ENCODE data around the gene PLEKHD1.

DNA sequence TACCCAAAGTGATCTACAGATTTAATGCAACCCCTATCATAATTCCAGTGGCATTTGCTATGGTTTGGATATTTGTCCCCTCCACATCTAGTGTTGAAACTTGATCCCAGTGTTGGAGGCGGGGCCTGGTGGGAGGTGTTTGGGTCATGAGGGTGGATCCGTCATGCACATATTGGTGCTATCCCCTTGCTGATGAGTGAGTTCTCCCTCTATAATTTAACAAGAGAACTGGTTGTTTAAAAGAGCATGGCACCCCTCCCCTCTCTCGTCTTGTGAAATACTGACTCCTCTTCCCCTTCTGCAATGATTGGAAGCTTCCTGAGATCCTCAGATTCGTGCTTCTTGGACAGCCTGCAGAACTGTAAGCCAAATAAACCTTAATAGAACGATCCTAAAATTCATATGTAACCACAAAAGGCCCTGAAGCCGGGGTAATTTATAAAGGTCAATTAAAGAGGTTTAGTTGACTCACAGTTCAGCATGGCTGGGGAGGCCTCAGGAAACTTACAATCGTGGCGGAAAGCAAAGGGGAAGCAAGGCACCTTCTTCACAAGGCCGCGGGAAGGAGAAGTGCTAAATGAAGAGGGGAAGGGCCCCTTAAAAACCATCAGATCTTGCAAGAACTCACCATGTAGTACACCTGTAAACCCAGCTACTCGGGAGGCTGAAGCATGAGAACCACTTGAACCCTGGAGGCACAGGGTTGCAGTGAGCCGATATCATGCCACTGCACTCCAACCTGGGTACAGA is 44.8 kb upstream of the PLEKHD1 start:
- TF ChIP-seq ETV6 (CRISPR knock-in tag; IDR thresholded peaks at IDR 0.05): no peak
- TF ChIP-seq, protein P1, sequence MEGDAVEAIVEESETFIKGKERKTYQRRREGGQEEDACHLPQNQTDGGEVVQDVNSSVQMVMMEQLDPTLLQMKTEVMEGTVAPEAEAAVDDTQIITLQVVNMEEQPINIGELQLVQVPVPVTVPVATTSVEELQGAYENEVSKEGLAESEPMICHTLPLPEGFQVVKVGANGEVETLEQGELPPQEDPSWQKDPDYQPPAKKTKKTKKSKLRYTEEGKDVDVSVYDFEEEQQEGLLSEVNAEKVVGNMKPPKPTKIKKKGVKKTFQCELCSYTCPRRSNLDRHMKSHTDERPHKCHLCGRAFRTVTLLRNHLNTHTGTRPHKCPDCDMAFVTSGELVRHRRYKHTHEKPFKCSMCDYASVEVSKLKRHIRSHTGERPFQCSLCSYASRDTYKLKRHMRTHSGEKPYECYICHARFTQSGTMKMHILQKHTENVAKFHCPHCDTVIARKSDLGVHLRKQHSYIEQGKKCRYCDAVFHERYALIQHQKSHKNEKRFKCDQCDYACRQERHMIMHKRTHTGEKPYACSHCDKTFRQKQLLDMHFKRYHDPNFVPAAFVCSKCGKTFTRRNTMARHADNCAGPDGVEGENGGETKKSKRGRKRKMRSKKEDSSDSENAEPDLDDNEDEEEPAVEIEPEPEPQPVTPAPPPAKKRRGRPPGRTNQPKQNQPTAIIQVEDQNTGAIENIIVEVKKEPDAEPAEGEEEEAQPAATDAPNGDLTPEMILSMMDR (IDR thresholded peaks at IDR 0.05): no peak
- TF ChIP-seq, protein P2, sequence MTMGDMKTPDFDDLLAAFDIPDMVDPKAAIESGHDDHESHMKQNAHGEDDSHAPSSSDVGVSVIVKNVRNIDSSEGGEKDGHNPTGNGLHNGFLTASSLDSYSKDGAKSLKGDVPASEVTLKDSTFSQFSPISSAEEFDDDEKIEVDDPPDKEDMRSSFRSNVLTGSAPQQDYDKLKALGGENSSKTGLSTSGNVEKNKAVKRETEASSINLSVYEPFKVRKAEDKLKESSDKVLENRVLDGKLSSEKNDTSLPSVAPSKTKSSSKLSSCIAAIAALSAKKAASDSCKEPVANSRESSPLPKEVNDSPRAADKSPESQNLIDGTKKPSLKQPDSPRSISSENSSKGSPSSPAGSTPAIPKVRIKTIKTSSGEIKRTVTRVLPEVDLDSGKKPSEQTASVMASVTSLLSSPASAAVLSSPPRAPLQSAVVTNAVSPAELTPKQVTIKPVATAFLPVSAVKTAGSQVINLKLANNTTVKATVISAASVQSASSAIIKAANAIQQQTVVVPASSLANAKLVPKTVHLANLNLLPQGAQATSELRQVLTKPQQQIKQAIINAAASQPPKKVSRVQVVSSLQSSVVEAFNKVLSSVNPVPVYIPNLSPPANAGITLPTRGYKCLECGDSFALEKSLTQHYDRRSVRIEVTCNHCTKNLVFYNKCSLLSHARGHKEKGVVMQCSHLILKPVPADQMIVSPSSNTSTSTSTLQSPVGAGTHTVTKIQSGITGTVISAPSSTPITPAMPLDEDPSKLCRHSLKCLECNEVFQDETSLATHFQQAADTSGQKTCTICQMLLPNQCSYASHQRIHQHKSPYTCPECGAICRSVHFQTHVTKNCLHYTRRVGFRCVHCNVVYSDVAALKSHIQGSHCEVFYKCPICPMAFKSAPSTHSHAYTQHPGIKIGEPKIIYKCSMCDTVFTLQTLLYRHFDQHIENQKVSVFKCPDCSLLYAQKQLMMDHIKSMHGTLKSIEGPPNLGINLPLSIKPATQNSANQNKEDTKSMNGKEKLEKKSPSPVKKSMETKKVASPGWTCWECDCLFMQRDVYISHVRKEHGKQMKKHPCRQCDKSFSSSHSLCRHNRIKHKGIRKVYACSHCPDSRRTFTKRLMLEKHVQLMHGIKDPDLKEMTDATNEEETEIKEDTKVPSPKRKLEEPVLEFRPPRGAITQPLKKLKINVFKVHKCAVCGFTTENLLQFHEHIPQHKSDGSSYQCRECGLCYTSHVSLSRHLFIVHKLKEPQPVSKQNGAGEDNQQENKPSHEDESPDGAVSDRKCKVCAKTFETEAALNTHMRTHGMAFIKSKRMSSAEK (CRISPR knock-in tag; IDR thresholded peaks at IDR 0.05; ENCODE audit: borderline replicate concordance): no peak
- no peak for TF ChIP-seq FOXK1 (CRISPR knock-in tag; IDR thresholded peaks at IDR 0.05)
